IMR-90 (cell line): ENCODE data around the gene ACTR10. TPM values are rescaled to one million over a fixed set of nuclear protein-coding genes. Genes with fewer than 3 reads are reported as not detected.

ENCODE experiments used
- ATAC-seq: fragments of 200-7000 bp; cut with Tn5 transposase; 2 replicates; pipeline ENCODE4 v1.9.1; 2020; ENCODE audit warnings: low read depth, mild to moderate bottlenecking, moderate library complexity
- BruUV-seq: library from RNA; stranded (reverse); fragments of 400-500 nt; replicated peaks from 2 replicates; lab custom pipeline; 2021; lab: Mats Ljungman, UMichigan
- CTCF ChIA-PET: fragments of 300-600 bp; formaldehyde crosslinking; extraction: SDS; loops from one replicate; lab custom pipeline; 2021; ENCODE audit warnings: antibody characterized with exemption; lab: Yijun Ruan, JAX
- POLR2A ChIA-PET: fragments of 300-600 bp; sonication (Branson Sonifier 250); formaldehyde crosslinking; loops from one replicate; lab custom pipeline; 2022; ENCODE audit warnings: antibody characterized with exemption; ENCODE audit not compliant: unreplicated experiment; lab: Charles Lee
- DNase-seq: peaks from one replicate; pipeline ENCODE4 v3.0.0; 2013
- H2AFZ ChIP-seq: replicated peaks from 2 replicates; pipeline ENCODE3; 2013; ENCODE audit warnings: low read length, mild to moderate bottlenecking; ENCODE audit not compliant: poor library complexity
- H2AK5ac ChIP-seq: 2 replicates; pipeline ENCODE4 v1.6.1; 2013; ENCODE audit warnings: low read depth, low read length, inconsistent platforms
- H2AK9ac ChIP-seq: replicated peaks from 2 replicates; pipeline ENCODE3; 2013; ENCODE audit warnings: mild to moderate bottlenecking, low read depth, low read length, moderate library complexity; ENCODE audit not compliant: poor library complexity
- H2BK120ac ChIP-seq: 2 replicates; pipeline ENCODE4 v1.6.1; 2013; ENCODE audit warnings: low read depth, low read length, inconsistent platforms
- H2BK15ac ChIP-seq: 3 replicates; pipeline ENCODE4 v1.6.1; 2013; ENCODE audit warnings: low read depth, low read length, inconsistent platforms
- H2BK20ac ChIP-seq: 2 replicates; pipeline ENCODE4 v1.6.1; 2013; ENCODE audit warnings: low read depth, mild to moderate bottlenecking, inconsistent platforms, low read length, moderate library complexity
- H2BK5ac ChIP-seq: 2 replicates; pipeline ENCODE4 v1.6.1; 2013; ENCODE audit warnings: mild to moderate bottlenecking, low read depth, low read length, inconsistent platforms; ENCODE audit not compliant: poor library complexity, severe bottlenecking
- H3K14ac ChIP-seq: replicated peaks from 2 replicates; pipeline ENCODE4 v1.6.1; 2013; ENCODE audit warnings: low read depth, low read length, inconsistent platforms
- H3K18ac ChIP-seq: 2 replicates; pipeline ENCODE4 v1.6.1; 2013; ENCODE audit warnings: low read depth, low read length, control low read depth
- H3K23ac ChIP-seq: 2 replicates; pipeline ENCODE4 v1.6.1; 2013; ENCODE audit warnings: low read depth, low read length, inconsistent platforms
- H3K27ac ChIP-seq: 2 replicates; pipeline ENCODE4 v1.5.1; 2013; ENCODE audit warnings: mild to moderate bottlenecking, control low read depth, low read length; ENCODE audit not compliant: insufficient read depth
- H3K27me3 ChIP-seq: 2 replicates; pipeline ENCODE4 v1.6.1; 2013; ENCODE audit warnings: low read length; ENCODE audit not compliant: control insufficient read depth, insufficient read depth
- H3K36me3 ChIP-seq: 2 replicates; pipeline ENCODE4 v1.6.1; 2013; ENCODE audit warnings: low read length, mixed read lengths; ENCODE audit not compliant: control insufficient read depth, insufficient read depth
- H3K4ac ChIP-seq: 2 replicates; pipeline ENCODE4 v1.6.1; 2013; ENCODE audit warnings: low read depth, low read length, inconsistent platforms
- H3K4me1 ChIP-seq: 2 replicates; pipeline ENCODE4 v1.6.1; 2013; ENCODE audit warnings: low read length, mixed read lengths; ENCODE audit not compliant: control insufficient read depth, insufficient read depth
- H3K4me2 ChIP-seq: 2 replicates; pipeline ENCODE4 v1.6.1; 2013; ENCODE audit warnings: low read depth, mild to moderate bottlenecking, control low read depth, low read length, moderate library complexity
- H3K4me3 ChIP-seq: 2 replicates; pipeline ENCODE4 v1.5.1; 2013; ENCODE audit warnings: low read depth, mild to moderate bottlenecking, control low read depth, low read length, moderate library complexity; ENCODE audit not compliant: insufficient read depth
- H3K56ac ChIP-seq: 2 replicates; pipeline ENCODE4 v1.6.1; 2013; ENCODE audit warnings: low read length, inconsistent platforms; ENCODE audit not compliant: insufficient read depth; ENCODE audit errors: extremely low read depth
- H3K79me1 ChIP-seq, 2 experiments: 2 replicates each; pipeline ENCODE4 v1.6.1; 2013; ENCODE audit warnings: low read length in 2 of 2, inconsistent platforms in 1 of 2, low read depth in 1 of 2
- H3K9ac ChIP-seq: 2 replicates; pipeline ENCODE4 v1.6.1; 2013; ENCODE audit warnings: low read depth, low read length, control low read depth
- H3K9me1 ChIP-seq: 2 replicates; pipeline ENCODE4 v1.6.1; 2013; ENCODE audit warnings: low read length, inconsistent platforms; ENCODE audit not compliant: insufficient read depth
- H3K9me3 ChIP-seq: 2 replicates; pipeline ENCODE4 v1.6.1; 2013; ENCODE audit warnings: low read length; ENCODE audit not compliant: control insufficient read depth, insufficient read depth
- H4K20me1 ChIP-seq: 2 replicates; pipeline ENCODE4 v1.6.1; 2013; ENCODE audit warnings: low read length, inconsistent platforms; ENCODE audit not compliant: insufficient read depth
- H4K5ac ChIP-seq: 2 replicates; pipeline ENCODE4 v1.6.1; 2013; ENCODE audit warnings: mild to moderate bottlenecking, low read depth, low read length, control low read depth
- H4K8ac ChIP-seq, 2 experiments: 2 replicates each; pipeline ENCODE4 v1.6.1; 2013; ENCODE audit warnings: low read depth in 2 of 2, low read length in 2 of 2, control low read depth in 1 of 2, inconsistent platforms in 1 of 2
- H4K91ac ChIP-seq: 2 replicates; pipeline ENCODE4 v1.6.1; 2013; ENCODE audit warnings: low read depth, low read length, inconsistent platforms; ENCODE audit not compliant: insufficient read depth
- MAFK ChIP-seq: IDR thresholded peaks from 2 replicates; pipeline ENCODE4 v1.6.1; 2012; ENCODE audit warnings: low read depth, low read length, improper control_type of control experiment
- MAZ ChIP-seq: IDR thresholded peaks from 2 replicates; pipeline ENCODE4 v1.6.1; 2012; ENCODE audit warnings: low read depth, mild to moderate bottlenecking, low read length, improper control_type of control experiment, moderate library complexity, borderline replicate concordance
- NFE2L2 ChIP-seq: fragments of 150-350 bp; IDR thresholded peaks from 2 replicates; pipeline ENCODE4 v1.6.1; 2016; ENCODE audit warnings: low read depth, mild to moderate bottlenecking, low read length
- RAD21 ChIP-seq: IDR thresholded peaks from 2 replicates; pipeline ENCODE4 v1.6.1; 2012; ENCODE audit warnings: low read length, improper control_type of control experiment
- RFX5 ChIP-seq: IDR thresholded peaks from 2 replicates; pipeline ENCODE4 v1.8.0; 2012; ENCODE audit warnings: low read depth, mild to moderate bottlenecking, low read length, moderate library complexity
- SMC3 ChIP-seq: fragments of 150-350 bp; IDR thresholded peaks from 2 replicates; pipeline ENCODE4 v1.6.1; 2016; ENCODE audit warnings: low read depth, mild to moderate bottlenecking, antibody characterized with exemption, low read length, moderate library complexity
- WGBS, 2 experiments: methylation state at CpG; one replicate each; pipeline versions ENCODE4 v1.1.5 to v1.1.7; 2013; ENCODE audit warnings: missing lambda C conversion rate in 2 of 2; ENCODE audit not compliant: insufficient read length in 1 of 2; ENCODE audit errors: extremely low coverage in 2 of 2; 5-methylcytosine and 5-hydroxymethylcytosine counted together
- dilution Hi-C: fragments of 300-500 bp; cut with HindIII; formaldehyde crosslinking; loops from one replicate; pipeline ENCODE4 v1.14.3; 2018; ENCODE audit warnings: low sequenced_read_pairs; ENCODE audit not compliant: unreplicated experiment
- in situ Hi-C: fragments of 300-500 bp; cut with MboI; formaldehyde crosslinking; loops from 3 replicates; pipeline ENCODE4 v1.14.3; 2019; ENCODE audit warnings: low sequenced_read_pairs, inconsistent platforms, mixed read lengths
- intact Hi-C: fragments of 100-400 bp; cut with micrococcal nuclease; formaldehyde crosslinking; loops from 2 replicates; pipeline ENCODE4 v1.10.0; 2022
- polyA plus RNA-seq, 3 experiments: library from polyadenylated mRNA; depleted of rRNA; stranded (reverse); fragments of >200 nt; gene quantifications; 2 replicates each; pipeline ENCODE4 v1.2.3, GENCODE V29; 2012; ENCODE audit warnings: low replicate concordance in 1 of 3
- total RNA-seq: library from RNA; depleted of rRNA; stranded (reverse); fragments of >200 nt; gene quantifications from 2 replicates; pipeline ENCODE4 v1.2.3, GENCODE V29; 2012

The ACTR10 gene
- total and polyA plus RNA-seq, 2 of the 4 experiments (the other 2 are of a cell fraction): 71.0 to 71.7 TPM

DNA sequence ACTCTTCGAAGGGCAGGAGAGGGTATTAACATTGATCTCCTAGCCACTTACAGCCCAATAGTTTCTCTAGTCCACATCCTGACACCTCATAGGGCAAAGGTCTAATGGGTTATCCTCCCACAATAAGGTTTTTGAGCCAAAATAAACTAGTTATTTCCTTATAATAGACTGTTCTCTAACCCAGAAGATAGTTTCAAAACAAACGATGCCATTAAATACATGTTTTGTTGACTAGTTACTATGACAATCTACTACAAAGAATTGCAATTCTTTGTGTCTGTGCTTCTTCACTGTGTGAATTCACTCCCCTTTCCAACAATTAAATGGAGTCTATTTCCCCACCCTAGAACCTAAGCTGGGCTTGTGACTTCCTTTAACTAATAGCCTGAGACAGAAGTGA lies 6.4 kb upstream of the ACTR10 start (continued):
- no peak for TF ChIP-seq MAFK

DNA sequence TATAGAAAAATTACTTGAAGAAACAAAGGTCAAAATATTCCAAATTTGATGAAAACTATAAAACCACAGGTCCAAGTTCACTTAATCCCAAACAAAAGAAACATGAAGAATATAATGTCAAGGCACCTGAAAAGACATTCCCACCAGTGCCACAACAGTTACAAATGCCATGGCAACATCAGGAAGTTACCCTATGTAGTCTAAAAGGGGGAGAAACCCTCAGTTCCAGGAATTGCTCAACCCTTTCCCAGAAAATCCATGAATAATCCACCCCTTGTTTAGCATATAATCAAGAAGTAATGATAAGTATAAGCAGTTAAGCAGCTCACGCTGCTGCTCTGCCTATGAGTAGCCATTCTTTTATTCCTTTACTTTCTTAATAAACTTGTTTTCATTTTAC lies 3.8 kb upstream of the ACTR10 start:
- WGBS, 2 experiments: no CpG with 5 or more reads among the region's 1 CpG
- CTCF ChIA-PET: no interaction called here

More for the DNA sequence above, 3.8 kb upstream of the ACTR10 start:
- Histone ChIP-seq H3K27ac (no peak overlapping the region), H2AK5ac (no peak overlapping the region), H4K20me1 (no peaks in the 10 kb centered on the region), H3K18ac (no peak overlapping the region), H2BK5ac (no peak overlapping the region), H4K8ac (no peak overlapping the region), H3K56ac (no peak overlapping the region), H3K23ac (no peak overlapping the region), H3K14ac (no peak overlapping the region), H3K36me3 (no peaks in the 10 kb centered on the region), H2AFZ (no peak overlapping the region), H3K4ac (no peak overlapping the region), H4K5ac (no peak overlapping the region), H4K91ac (no peak overlapping the region), H3K27me3 (peaks cover 18% of the 10 kb centered on the region), H3K79me1 (peaks cover 0 to 9% of the 10 kb centered on the region in 2 experiments; a peak in 2 of 4 replicates), H2BK15ac (no peak overlapping the region), H2BK120ac (no peak overlapping the region), H3K9ac (no peak overlapping the region), H3K4me1 (no peaks in the 10 kb centered on the region), H2BK20ac (no peak overlapping the region), H3K9me3 (no peaks in the 10 kb centered on the region), H3K4me2 (no peak overlapping the region), H3K9me1 (no peaks in the 10 kb centered on the region; the same call in 1 of the 2 replicates), H2AK9ac (no peak overlapping the region), H3K4me3 (no peak overlapping the region)
- dilution Hi-C loops: no loop called here
- in situ Hi-C loops: no loop called here
- ATAC-seq: no peak
- intact Hi-C loops: no loop called here
- POLR2A ChIA-PET: no interaction called here
- no peak for DNase-seq
- TF ChIP-seq NFE2L2 (no peak), MAFK (no peak), SMC3 (no peak), RAD21 (no peak), MAZ (no peak), RFX5 (no peak)
- BruUV-seq: no TSS peak
